HEK293T (cell line): ENCODE measurements around the gene KIF25.

Experiments used
- FOXM1 ChIP-seq: fragments of 450-650 bp; IDR thresholded peaks from 2 replicates; pipeline ENCODE4 v1.6.1; 2017; ENCODE audit warnings: mild to moderate bottlenecking, borderline replicate concordance
- SP1 ChIP-seq: fragments of 450-650 bp; IDR thresholded peaks from 2 replicates; pipeline ENCODE4 v1.6.1; 2017

DNA sequence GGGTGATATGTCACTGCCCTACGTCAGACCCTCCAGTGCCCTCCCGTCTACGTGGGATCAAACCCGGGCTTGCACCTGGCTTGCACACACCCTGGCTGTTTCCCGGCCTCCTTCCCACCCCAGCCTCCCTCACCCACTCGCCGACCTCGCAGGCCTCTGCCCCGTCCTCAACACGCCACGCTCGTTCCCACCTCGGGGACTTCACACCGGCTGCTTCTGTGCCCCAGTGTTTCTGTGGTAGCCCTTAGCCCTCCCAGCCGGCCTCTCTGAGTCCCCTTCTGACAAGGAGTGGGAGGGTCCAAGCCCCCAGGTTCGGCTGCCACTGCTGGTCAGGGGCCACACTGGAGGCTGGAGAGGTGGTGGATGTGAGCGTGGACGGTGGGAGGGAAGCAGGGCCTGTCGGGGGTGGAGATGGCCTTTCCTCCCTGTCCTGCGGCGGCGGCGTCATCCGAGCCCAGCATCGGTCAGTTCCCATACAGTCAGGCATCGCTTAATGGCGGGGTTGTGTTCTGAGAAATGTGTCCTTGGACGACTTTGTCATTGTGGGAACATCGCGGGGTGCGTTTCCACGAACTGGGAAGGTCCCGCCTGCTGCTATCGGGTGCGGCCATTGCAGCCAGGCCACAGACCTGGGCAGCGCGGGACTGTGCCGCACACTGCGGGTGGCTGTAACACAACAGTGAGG, 11.4 kb upstream of the KIF25 start:
- TF ChIP-seq FOXM1 (no peak), SP1 (no peak)
